ENCODE measurements around the gene CALCA. TPM values are rescaled to one million over a fixed set of nuclear protein-coding genes. Genes with fewer than 3 reads are reported as not detected.

The CALCA gene
- total RNA-seq, 1 donor from 2014 or later, result not detected

GRCh38 chr11:14973621-14974514 is 1.7 kb upstream of the CALCA start:
- H3K4me3 ChIP-seq (ENCODE audit: insufficient read depth, low read depth, low read length), result no peak overlapping the region
- peaks cover 2% of the 10 kb centered on the region for H3K9me3 Mint-ChIP-seq (ENCODE audit: unreplicated experiment)
- H3K27ac Mint-ChIP-seq (ENCODE audit: unreplicated experiment), result no peak overlapping the region
- H3K9ac ChIP-seq (ENCODE audit: low read length), result no peak overlapping the region
- H3K36me3 Mint-ChIP-seq (ENCODE audit: low read depth, unreplicated experiment), result no peaks in the 10 kb centered on the region
- H3K4me1 Mint-ChIP-seq (ENCODE audit: low read depth, unreplicated experiment), result peaks cover 4% of the 10 kb centered on the region
- H3K27ac ChIP-seq (ENCODE audit: low read depth, low read length), result no peak overlapping the region
- no peaks in the 10 kb centered on the region for H3K36me3 ChIP-seq (ENCODE audit: insufficient read depth, low read length)
- no peaks in the 10 kb centered on the region for H4K20me1 ChIP-seq (ENCODE audit: insufficient read depth, low read length)
- no peak for FAIRE-seq
- peak; percentile 49 for TF ChIP-seq EZH2 (IDR thresholded peaks at IDR 0.05; ENCODE audit: insufficient read depth, low read length)
- no peak for TF ChIP-seq CTCF (IDR thresholded peaks at IDR 0.05; ENCODE audit: insufficient read depth, low read depth, low read length)
- peaks cover 11% of the 10 kb centered on the region for H3K4me1 ChIP-seq (ENCODE audit: insufficient read depth, low read length)
- H3K27me3 ChIP-seq (ENCODE audit: insufficient read depth, low read length), result peaks cover 67% of the 10 kb centered on the region
- H2AFZ ChIP-seq (ENCODE audit: low read depth, low read length), result peak overlapping the region; percentile 69
- no peaks in the 10 kb centered on the region for H3K79me2 ChIP-seq (ENCODE audit: insufficient read depth, low read length)
- peak overlapping the region; percentile 71 for H3K4me2 ChIP-seq (ENCODE audit: low read length)
- no peaks in the 10 kb centered on the region for H3K9me3 ChIP-seq (ENCODE audit: insufficient read depth, low read depth, low read length)
- peak; percentile 6 for DNase-seq (ENCODE audit: low read depth)
- peaks cover 87% of the 10 kb centered on the region for H3K27me3 Mint-ChIP-seq (ENCODE audit: low read depth, unreplicated experiment)
- peak overlapping the region; percentile 77 for H3K4me3 Mint-ChIP-seq (ENCODE audit: unreplicated experiment)

DNA sequence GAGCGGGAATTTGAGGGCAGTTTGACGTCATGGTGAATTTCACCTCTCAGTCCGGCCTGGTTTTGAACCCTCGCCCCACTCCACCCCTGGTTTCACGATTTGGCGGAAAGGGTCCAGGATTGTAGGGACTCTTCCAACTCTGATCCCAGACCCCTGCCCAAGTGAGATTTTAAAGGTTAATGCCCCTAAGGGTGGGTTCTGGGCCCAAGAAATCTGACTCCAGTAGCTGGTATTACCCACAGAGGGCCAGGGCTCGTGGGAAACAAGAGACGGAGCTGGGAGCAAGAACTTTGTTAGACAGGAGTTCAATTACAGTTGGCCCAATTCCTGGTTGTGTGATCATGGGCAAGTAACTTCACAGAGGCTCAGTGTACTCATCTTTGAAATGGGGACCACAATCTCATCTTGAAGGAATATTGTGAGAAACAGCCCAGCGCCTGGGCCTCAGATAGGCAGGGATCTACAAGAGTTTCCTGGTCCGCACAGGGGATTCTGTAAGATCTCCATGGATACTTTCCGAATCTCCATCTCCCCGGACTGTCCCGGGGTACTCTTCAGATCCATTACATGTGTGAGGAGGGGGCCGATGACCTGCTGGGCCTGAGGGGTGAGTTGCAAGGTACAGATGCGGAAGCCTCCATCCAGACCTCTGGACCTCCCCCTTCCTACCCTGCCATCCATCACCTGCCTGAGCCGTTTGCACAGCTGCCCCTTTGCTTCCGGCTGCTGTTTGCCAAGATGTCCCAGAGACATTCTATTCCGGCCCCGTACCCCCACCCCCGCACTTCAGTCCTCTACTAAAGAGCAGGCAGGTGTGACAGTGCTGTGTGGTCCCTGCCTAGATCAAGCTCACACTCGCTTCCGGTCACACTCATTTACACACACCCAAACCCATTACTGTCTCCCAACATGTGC is 687 bp upstream of the CALCA start:
- Histone ChIP-seq H3K4me1 (ENCODE audit: insufficient read depth, low read length) (peaks cover 11% of the 10 kb centered on the region), H3K27ac (ENCODE audit: low read depth, low read length) (no peak overlapping the region), H3K36me3 (ENCODE audit: insufficient read depth, low read length) (no peaks in the 10 kb centered on the region), H3K9ac (ENCODE audit: low read length) (no peak overlapping the region), H2AFZ (ENCODE audit: low read depth, low read length) (no peak overlapping the region), H3K4me3 (ENCODE audit: insufficient read depth, low read depth, low read length) (no peak overlapping the region), H4K20me1 (ENCODE audit: insufficient read depth, low read length) (no peaks in the 10 kb centered on the region), H3K4me2 (ENCODE audit: low read length) (peak overlapping the region; percentile 71), H3K9me3 (ENCODE audit: insufficient read depth, low read depth, low read length) (no peaks in the 10 kb centered on the region), H3K27me3 (ENCODE audit: insufficient read depth, low read length) (peaks cover 68% of the 10 kb centered on the region), H3K79me2 (ENCODE audit: insufficient read depth, low read length) (no peaks in the 10 kb centered on the region)
- H3K4me1 Mint-ChIP-seq (ENCODE audit: low read depth, unreplicated experiment), result peaks cover 4% of the 10 kb centered on the region
- peaks cover 2% of the 10 kb centered on the region for H3K9me3 Mint-ChIP-seq (ENCODE audit: unreplicated experiment)
- H3K27ac Mint-ChIP-seq (ENCODE audit: unreplicated experiment), result no peak overlapping the region
- H3K4me3 Mint-ChIP-seq (ENCODE audit: unreplicated experiment), result peak overlapping the region; percentile 62
- no peaks in the 10 kb centered on the region for H3K36me3 Mint-ChIP-seq (ENCODE audit: low read depth, unreplicated experiment)
- peaks cover 89% of the 10 kb centered on the region for H3K27me3 Mint-ChIP-seq (ENCODE audit: low read depth, unreplicated experiment)
- DNase-seq (ENCODE audit: low read depth) (no peak), FAIRE-seq (no peak)
- TF ChIP-seq CTCF (IDR thresholded peaks at IDR 0.05; ENCODE audit: insufficient read depth, low read depth, low read length), result no peak
- TF ChIP-seq EZH2 (IDR thresholded peaks at IDR 0.05; ENCODE audit: insufficient read depth, low read length), result no peak
